Esophagus squamous epithelium (tissue), 4 donors: ENCODE results near the gene SIAH2.

ENCODE experiments used
- CTCF ChIP-seq, 6 experiments: fragments of 450-650 bp in 4 of 6; fragments of 200-600 bp in 2 of 6; sonication (generic) in 2 of 6; IDR thresholded peaks; one replicate each; pipeline ENCODE4 v1.5.1; 2016 to 2019; ENCODE audit warnings: antibody characterized with exemption in 6 of 6, mild to moderate bottlenecking in 4 of 6, moderate library complexity in 4 of 6
- POLR2A ChIP-seq, 4 donors: fragments of 450-650 bp; IDR thresholded peaks; one replicate each; pipeline ENCODE4 v1.6.1; 2017; ENCODE audit warnings: antibody characterized with exemption in 4 of 4, mild to moderate bottlenecking in 4 of 4, moderate library complexity in 3 of 4

GRCh38 chr3:150770681-150771080, 7.7 kb upstream of the SIAH2 start:
- TF ChIP-seq CTCF (IDR thresholded peaks at IDR 0.05) (no peak), POLR2A (IDR thresholded peaks at IDR 0.05) (no peak)
